GM12874 (cell line): ENCODE measurements around the gene SHISA2.

Experiments
- CTCF ChIP-seq: IDR thresholded peaks from 2 replicates; pipeline ENCODE4 v1.5.1; 2011; ENCODE audit warnings: low read depth, mild to moderate bottlenecking, control low read depth, low read length, moderate library complexity; ENCODE audit not compliant: insufficient read depth

Gene SHISA2

DNA sequence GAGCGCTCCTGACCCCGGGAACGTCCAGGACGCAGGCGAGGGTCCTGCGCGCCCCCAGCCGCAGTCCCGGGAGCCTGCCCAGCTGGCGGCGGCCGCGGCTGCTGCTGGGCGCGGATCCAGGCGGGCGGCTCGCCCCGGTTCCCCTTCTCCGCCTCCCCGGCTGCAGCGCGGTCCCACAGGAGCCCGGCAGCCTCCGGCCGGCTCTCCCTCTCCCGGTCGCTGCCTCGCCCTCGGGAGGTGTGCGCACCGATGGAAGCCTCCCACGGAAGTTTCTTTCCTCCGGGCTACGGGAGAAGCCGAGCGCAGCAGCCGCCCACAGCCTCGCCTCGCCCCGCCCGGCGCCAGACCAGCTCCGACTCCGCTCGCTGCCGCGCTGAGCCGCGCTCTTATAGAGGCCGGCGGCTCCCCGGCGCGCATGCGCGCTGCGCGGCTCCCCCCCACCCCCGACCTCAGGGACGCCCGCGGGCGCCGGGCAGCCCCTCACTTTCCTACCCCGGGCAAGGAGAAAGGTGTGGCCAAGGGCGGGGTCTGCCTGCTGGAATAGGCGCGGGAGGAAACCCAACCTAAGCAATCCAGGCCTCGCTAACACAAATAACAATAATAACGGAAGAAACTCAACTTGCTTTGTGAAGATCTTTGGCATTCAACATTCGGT, at the start of gene SHISA2:
Gene SHISA2 (minus strand): TSS at position 360 of the 655 bp plus-strand sequence. CDS start 1,041 bp downstream, outside the sequence.
- TF ChIP-seq CTCF: no peak

GRCh38 chr13:26095846-26096610, 44.2 kb upstream of the SHISA2 start:
- no peak for TF ChIP-seq CTCF

DNA sequence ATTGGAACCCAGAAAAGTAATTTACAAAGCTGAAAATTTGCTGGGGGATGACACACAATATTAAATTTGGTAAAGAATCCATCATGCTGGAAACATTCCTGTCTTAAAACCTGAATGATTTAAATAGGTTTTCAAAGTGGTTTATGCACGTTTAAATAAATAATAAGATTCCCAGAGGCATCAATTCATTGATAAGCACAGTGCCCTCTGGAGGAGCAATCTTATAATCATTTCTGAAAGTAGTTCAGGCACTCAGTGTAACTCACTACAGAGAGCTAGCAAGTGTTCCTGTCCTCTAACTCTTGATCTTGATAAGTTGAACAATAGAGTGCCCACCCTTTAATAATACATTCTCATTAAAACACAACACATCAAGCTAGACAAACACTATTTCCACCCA, 43.5 kb upstream of the SHISA2 start:
- TF ChIP-seq CTCF: no peak

GRCh38 chr13:26075498-26075897, 23.7 kb upstream of the SHISA2 start:
- TF ChIP-seq CTCF: no peak

DNA sequence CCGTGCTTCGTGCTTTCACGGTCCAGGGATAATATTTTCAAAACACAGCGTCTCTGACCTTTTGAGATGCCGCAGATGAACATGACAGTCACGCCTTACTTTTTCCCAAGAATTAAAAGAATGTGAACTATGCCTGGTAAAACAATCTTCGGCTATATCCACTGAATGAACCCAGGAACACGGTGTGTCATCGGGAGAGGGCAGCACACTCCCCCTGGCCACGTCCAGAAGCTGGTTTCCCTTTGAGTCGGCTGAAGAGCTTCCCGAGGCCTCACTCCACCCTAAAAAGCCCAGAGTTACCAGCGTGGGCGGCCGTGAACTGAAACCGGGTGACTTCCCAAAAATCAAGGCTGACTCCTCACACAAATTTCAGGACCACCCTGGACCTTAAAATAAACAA, 22.9 kb upstream of the SHISA2 start:
- no peak for TF ChIP-seq CTCF

GRCh38 chr13:26071691-26072090, 19.9 kb upstream of the SHISA2 start:
- no peak for TF ChIP-seq CTCF

- TF ChIP-seq CTCF: no peak
Observed at GRCh38 chr13:26067601-26068000, 15.8 kb upstream of the SHISA2 start.
